Body of pancreas (tissue), 4 donors: Measurements from ENCODE around the gene COL6A2.

ENCODE experiments used
- CTCF ChIP-seq, 7 experiments: fragments of 450-650 bp in 4 of 7; fragments of 200-600 bp in 3 of 7; sonication (generic) in 3 of 7; IDR thresholded peaks; one replicate each; pipeline ENCODE4 v1.5.1; 2016 to 2019; ENCODE audit warnings: antibody characterized with exemption in 7 of 7
- POLR2A ChIP-seq, 3 donors: fragments of 450-650 bp; IDR thresholded peaks; one replicate each; pipeline ENCODE4 v1.6.1; 2016; ENCODE audit warnings: antibody characterized with exemption in 3 of 3, mild to moderate bottlenecking in 2 of 3

- no peak for TF ChIP-seq CTCF (IDR thresholded peaks at IDR 0.05)
- TF ChIP-seq POLR2A (IDR thresholded peaks at IDR 0.05): no peak
These were observed 18.4 kb downstream of the COL6A2 start for GRCh38 chr21:46116189-46116775.
